GM19372 (cell line): ENCODE results near the gene SPG11.

ENCODE experiments used
- ATAC-seq: cut with Tn5 transposase; IDR thresholded peaks from one replicate; pipeline ENCODE4 v1.9.1; 2021; ENCODE audit warnings: mild to moderate bottlenecking, low read depth, moderate library complexity; ENCODE audit not compliant: unreplicated experiment

The SPG11 gene

DNA sequence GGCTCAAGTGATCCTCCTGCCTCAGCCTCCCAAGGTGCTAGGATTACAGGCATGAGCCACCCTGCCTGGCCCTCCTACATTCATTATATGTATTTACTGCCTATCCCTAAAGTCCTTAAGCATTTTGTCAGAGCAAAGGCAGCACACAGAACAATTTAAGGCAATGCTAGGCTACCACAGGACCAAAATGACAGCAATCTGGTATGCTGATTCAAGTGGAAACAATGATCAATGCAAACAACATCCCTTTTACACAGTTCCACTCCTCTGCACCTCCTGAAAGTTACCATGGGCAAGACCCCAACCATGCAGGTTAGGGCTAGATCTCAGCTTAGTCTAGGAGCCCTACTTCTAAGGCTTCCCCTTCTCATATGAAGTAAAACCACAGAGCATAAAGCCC, 40.3 kb downstream of the SPG11 start:
- no peak for ATAC-seq

DNA sequence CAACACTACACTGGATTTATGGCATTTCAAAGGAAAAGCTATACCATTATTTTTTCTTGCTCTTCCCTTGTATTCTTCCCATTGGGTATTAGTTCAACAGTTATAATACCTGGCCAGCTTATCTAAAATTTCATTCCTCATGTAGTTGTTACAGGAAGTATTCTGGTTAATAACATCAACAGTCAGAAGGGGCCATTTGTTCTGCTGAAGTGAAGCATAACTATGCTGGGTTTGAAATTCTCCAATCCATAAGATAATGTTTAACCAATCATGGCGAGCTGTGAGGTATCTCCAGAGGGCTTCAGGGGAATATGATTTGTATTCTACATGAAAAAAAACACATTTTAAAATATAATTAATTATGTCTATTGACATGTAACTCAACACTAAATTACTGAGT, 43.4 kb downstream of the SPG11 start:
- ATAC-seq, result no peak

- ATAC-seq, result no peak
Observed at GRCh38 chr15:44616974-44617373, 46.5 kb downstream of the SPG11 start.

DNA sequence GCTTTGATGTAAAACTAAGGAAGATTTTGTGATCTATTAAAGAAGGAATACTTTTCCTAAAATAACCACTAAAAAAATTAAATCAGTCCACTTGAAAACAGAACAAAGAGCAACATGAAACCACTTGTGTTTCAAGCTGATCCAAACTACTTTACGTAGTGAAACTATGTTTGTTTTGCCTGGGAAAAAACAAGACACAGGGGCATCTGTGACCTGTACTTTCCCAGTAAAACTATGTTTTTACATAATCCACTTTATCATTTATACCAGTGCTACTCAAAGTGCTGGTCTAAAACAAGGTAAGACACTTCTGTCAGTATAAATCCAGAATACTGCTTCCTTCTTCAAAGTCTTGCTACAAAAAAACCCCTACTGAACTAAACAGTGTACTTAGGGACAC, 56.7 kb downstream of the SPG11 start:
- ATAC-seq, result no peak

GRCh38 chr15:44603126-44603525, 60.3 kb downstream of the SPG11 start:
- ATAC-seq, result no peak

DNA sequence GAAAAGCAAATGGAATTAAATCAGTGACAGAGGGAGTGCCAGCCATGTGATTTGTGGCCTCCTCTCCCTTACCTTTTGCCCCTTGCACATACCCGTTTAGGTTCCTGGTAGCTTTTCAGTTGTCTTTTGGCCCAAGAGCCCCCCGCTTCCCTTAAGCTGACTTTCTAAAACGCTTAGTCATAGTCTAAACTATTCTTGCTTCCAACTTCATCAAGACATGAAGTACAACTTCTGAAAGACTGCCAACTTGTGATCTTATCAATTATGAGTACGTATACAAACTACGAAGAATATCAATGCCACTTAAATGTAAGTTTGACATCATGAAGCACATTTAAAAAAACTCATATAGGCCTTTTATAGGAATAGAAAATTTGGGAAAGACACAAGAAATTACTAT, 64.6 kb downstream of the SPG11 start:
- ATAC-seq, result no peak

GRCh38 chr15:44598066-44598465, 65.4 kb downstream of the SPG11 start:
- ATAC-seq, result no peak

DNA sequence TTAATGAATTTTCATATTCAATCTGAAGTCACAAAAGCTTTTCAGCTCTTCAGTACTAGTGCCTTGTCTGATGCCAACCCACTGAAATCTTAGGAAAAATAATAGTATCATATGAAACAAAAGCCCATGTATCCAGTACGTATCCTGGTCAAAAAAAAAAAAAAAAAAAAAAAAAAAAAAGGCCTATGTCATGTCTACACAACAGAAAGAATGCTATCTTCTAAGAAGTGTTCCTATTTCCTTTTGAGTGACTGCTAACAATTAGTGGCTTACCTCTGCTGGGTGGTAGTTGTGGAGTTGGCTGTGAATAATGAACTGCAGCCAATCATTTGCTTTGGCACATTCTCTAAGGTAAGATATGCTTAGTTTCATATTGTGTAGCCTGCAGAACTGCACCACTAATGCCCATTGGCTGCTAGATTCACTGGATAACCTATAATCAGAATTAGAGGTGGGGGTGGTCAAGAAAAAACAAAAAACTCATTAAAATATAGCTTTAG, 66.9 kb downstream of the SPG11 start:
- ATAC-seq, result no peak

DNA sequence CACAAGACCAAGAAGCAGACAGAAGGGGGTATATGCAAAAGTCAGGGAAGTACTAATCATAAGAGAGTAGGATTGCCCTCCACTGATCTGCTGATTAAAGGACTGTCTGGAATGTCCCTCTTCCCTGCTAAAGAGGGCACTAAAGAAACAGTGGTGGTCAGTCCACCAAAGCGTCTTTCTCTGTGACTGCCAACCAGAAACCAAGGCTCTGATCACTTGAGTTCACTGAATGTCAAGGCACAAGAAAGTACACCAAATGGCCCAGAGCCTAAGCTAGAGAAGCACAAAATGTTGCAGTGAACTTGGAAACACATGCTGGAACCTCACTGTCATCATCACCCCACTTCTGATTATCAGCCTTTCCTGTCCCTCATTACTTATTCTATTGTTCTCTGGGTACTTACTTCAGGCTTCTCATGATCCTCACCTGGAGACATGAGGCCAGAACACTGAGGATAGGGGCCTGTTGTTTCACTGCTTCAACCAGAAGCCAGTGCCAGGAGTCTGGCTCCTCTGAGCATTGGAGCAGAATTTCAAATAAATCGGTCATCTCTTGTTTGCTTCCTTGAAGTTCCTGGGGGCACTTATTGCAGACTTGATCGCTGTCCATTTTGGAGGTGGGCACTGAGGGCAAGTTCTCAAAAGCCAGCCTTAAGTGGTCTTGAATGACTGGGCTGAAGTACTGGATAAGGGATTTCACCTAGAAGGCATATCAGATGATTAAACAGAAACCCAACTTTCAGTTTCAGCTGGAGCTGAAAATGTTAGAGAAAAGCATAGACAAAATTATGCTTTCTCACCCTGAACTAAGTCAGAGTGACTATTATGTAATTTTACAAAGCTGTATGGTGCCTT, 67.6 kb downstream of the SPG11 start:
- no peak for ATAC-seq

DNA sequence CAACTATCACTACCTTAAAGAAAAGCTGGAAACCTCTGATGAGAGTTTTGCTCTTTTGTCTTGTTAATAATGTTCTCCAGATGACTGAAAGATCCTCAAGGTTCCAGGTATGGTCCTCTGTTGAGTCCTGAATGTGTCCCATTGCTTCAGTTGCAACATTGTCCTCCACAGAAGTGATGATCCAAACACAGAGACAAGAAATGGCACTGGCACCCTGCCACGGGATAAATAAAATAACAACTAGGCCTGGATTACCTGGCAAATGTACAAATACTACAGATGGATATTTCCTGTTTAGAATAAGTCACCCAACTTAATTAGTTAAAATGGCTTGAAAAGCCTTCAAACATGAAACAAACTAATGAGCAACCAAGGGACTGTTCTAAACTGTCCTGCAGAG, 68.2 kb downstream of the SPG11 start:
- ATAC-seq, result no peak

DNA sequence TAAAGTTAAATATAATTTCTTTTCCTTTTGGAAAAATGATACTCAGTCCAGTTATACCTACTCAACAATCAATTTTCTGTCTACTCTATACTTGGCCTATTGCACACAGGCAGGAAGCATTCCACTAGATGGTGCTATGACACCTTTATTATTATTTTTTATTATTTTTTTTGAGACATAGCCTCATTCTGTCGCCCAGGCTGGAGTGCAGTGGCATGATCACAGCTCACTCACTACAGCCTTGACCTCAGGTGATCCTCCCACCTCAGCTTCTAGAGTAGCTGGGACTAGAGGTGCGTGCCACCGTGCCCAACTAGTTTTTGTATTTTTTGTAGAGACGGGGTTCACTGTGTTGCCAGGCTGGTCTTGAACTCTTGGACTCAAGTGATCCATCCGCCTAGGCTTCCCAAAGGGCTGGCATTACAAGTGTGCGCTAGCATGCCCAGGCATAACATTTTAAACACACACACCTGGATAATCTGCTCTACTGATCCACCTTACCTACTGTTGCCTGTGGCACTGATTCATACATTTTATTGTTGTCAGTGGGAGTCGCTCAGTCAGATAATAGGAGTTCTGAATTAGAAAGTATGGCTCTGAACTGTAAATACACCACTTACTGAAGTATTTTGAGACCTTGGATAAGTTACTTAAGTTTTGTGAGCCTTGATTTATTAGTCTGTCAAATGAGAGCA, 70.3 kb downstream of the SPG11 start:
- ATAC-seq, result no peak

- no peak for ATAC-seq
Observed at GRCh38 chr15:44591326-44591725, 72.1 kb downstream of the SPG11 start.

DNA sequence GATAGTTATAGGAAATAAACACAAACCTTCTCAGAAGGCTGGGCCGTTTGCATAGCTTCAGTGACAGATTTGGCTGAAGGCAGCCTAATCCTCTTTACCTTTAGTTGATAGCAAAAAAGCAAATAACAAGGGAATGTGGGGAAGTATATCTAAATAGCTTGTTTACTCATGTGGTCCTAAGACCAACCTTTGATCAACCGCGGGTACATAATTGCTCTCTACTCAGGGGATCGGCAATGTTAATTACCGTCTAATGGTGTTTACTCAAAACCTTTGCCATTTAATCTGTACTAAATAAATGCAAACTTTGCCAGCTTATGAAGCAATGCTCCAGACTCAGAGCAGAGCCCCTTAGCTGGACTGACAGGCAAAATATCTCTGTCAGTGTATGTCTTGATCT, 74.9 kb downstream of the SPG11 start:
- ATAC-seq, result no peak

DNA sequence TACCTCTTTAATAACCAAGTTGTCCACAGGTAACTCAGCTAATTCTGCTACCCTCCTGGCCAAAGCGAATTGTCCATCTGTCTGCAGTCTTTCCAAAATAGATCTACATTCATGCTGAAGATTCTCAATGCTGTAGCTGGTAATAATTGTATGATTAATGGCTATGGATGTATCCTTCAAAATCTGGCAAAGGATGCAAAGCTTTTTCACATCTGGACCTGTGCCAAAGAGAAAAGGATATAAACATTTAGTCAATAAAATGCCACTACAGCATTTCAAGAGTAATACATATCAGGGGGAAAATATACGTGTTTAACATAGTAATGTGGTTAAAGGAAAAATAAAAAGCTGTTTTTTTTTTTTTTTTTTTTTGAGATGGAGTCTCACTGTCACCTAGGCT, 77.8 kb downstream of the SPG11 start:
- ATAC-seq, result no peak

- ATAC-seq, result no peak
Observed at GRCh38 chr15:44584162-44584749, 79.2 kb downstream of the SPG11 start.

GRCh38 chr15:44580105-44580504, 83.4 kb downstream of the SPG11 start:
- ATAC-seq, result no peak

DNA sequence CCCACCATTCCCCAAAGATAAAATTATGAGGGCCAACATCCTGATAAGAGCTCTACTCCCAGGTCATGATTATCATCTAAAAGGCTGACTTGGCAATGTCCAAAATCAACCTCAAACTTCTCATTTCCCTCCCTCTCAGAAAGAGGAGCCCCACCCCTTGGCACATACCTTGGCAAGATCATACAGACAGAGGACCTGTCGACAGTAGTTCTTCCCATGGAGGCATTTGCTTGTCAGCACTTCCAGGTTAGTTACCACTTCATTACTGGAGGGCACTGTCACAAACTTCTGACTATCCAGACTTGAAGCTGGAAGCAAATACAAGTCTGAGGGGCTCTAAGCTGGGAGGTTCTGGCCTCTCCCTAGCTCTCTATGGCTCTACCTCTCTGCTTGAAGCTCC, 88.7 kb downstream of the SPG11 start:
- no peak for ATAC-seq

GRCh38 chr15:44573386-44573785, 90.1 kb downstream of the SPG11 start:
- ATAC-seq, result no peak

DNA sequence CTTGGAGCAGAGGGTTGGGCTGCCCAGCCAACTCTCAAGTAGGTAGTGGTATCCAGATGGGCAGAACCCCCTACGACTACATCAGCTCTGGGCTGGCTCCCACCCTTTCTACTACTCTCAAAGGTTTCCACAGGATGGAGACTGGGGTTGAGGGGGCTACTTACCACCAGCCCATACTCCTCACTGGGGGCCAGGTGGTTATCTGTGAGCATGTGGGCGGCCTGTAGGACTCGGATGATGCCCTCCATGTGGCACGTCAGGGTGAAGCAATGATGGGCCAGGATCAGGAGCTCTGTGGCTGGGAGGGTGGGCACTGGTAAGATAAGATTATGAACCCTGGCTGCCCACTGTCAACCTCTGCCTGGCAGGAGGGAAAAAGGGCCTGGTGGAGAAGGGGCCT, 93.1 kb downstream of the SPG11 start:
- ATAC-seq, result no peak

- ATAC-seq, result no peak
Observed at GRCh38 chr15:44569316-44569715, 94.1 kb downstream of the SPG11 start.

GRCh38 chr15:44568338-44568737, 95.1 kb downstream of the SPG11 start:
- ATAC-seq, result no peak

DNA sequence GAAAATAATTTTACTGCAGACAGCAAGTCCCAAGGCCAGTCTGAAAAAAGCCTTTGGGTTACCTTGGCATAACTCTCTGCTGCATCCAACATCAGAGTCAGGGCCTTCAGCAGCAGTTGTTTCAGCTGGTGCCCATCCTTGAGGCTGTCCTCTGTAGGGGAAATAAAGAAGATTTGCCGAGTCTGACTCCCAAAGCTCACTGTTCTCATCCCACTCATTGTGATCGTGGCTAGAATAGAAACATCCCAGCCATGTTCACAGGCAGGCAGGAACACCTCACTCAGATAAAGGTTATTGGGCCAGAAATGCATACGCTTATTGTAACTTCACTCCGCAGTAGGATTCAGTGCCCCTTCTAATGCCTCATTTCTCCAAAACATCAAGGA, 97.3 kb downstream of the SPG11 start:
- no peak for ATAC-seq
